ENCODE measurements around the gene ARPIN. TPM values are rescaled to one million over a fixed set of nuclear protein-coding genes. Genes with fewer than 3 reads are reported as not detected.
A peak's percentile ranks its signal among the peaks of the same experiment; 100 is the strongest.
"Not testable (repeated sequence)": the region's sequence is repeated elsewhere in the genome, so short reads cannot be mapped to it uniquely, and the experiment has no call there.

The ARPIN gene
- polyA plus RNA-seq, 1 experiment = 11.8 TPM

DNA sequence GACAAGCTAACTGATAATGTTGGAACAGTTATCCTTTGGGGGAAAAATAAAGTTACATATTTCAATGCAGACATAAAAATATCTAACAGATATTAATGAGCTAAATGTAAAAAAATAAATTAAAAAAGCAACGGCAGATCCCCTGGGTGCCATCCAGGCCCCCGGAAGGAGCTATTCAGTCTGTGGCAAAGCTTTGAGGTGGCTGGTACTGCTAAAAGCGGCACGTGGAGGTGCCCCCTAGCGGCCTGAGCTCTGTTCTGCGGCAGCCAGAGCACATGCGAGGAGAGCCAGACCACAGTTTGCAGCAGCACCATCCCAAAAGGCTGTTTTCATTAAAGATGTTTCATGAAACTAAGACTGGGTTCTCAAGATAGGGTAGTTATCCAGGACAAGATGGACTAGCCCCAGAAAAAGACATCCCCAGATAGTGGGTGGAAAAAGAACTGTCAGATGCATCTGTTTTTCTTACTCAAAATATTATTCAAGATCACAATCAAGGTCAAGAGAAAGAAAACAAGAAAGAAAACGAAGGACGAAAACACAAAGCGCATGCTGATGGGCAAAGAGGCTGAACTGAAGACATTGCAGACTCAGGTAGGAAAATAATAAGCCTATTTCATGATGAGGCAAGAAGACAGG is 37.7 kb downstream of the ARPIN start:
- Histone ChIP-seq H3K4me3 (ENCODE audit: low read depth, low read length) (no peak overlapping the region), H3K9me3 (ENCODE audit: control insufficient read depth, insufficient read depth, low read length) (no peaks in the 10 kb centered on the region), H3K27ac (ENCODE audit: low read depth, low read length) (no peak overlapping the region), H3K27me3 (ENCODE audit: control insufficient read depth, insufficient read depth, low read length) (no peaks in the 10 kb centered on the region)
- CTCF ChIA-PET = interaction anchor here (0.6 to 9.3 kb wide), 61 partner anchors 8 to 1149 kb away, joined by 3 to 498 read pairs (median 6); partner anchors contain the start of genes ANPEP, AP3S2, MESP1 and MESP2
- POLR2A ChIA-PET = interaction anchor here (0.8 to 2.0 kb wide), 4 partner anchors 19 to 114 kb away, joined by 3 to 7 read pairs (median 4); partner anchors contain the start of gene AP3S2
- peak; percentile 98 for TF ChIP-seq CTCF (IDR thresholded peaks at IDR 0.05; ENCODE audit: low read depth, low read length)
- DNase-seq (ENCODE audit: low read depth, low spot score) = no peak

DNA sequence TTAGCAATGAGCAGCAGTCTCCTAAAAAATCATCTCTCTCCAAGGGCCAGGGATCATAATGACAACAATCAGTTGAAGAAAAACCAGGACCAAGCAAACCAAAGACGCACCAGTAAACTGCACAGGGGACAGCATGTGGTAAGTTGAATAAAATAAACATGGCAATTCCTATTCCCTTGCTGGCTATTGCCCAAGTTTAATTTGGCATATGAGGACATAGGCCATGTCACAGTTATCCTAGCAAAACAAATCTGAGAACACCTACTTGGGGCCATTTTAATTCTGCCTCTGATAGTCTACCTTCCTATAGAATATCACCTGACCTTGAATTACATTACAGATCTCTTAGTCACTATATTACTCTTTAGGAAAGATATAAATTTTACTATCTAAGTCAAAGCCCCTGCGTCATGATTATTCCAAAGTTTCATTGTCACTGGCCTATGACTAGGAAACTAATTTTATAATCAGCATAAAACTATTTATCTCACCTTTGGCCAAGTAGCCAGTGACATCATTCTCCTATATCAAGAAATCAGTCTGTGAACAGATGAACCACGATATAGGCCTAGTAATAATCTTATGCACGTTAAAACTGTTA is 42.0 kb downstream of the ARPIN start:
- no peak for TF ChIP-seq CTCF (IDR thresholded peaks at IDR 0.05; ENCODE audit: low read depth, low read length)
- DNase-seq (ENCODE audit: low read depth, low spot score) = no peak
- H3K27ac ChIP-seq (ENCODE audit: low read depth, low read length) = no peak overlapping the region
- H3K9me3 ChIP-seq (ENCODE audit: control insufficient read depth, insufficient read depth, low read length) = no peaks in the 10 kb centered on the region
- CTCF ChIA-PET = interaction anchor here (1.4 to 9.3 kb wide), 4 partner anchors 17 to 130 kb away, joined by 3 to 498 read pairs (median 11); partner anchors contain the start of gene MESP1
- H3K4me3 ChIP-seq (ENCODE audit: low read depth, low read length) = no peak overlapping the region
- H3K27me3 ChIP-seq (ENCODE audit: control insufficient read depth, insufficient read depth, low read length) = no peaks in the 10 kb centered on the region
- POLR2A ChIA-PET = no interaction called here

DNA sequence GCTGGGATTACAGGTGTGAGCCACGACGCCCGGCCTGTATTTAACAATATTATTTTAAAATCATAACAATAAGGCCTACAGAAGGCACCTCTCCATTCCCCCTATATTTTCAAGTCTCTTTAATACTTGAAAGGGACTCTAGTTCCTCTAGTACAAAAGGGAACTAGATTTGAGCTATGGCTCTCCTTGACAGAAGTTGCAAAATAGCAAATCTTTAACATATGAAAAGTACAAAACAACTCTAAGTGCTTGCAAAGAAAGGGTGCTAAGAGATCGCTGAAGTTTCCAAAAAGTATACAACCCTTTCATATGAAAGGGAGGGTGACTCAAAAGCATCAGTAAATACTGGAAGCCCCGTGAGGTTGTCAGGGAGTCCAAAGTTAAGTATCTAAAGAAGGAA is 42.7 kb downstream of the ARPIN start:
- DNase-seq (ENCODE audit: low read depth, low spot score) = no peak
- POLR2A ChIA-PET = no interaction called here
- CTCF ChIA-PET = interaction anchor here (1.0 kb wide), 1 partner anchor 110 kb away, joined by 3 read pairs; no protein-coding TSS in a partner anchor
- Histone ChIP-seq H3K27ac (ENCODE audit: low read depth, low read length) (no peak overlapping the region), H3K27me3 (ENCODE audit: control insufficient read depth, insufficient read depth, low read length) (no peaks in the 10 kb centered on the region), H3K9me3 (ENCODE audit: control insufficient read depth, insufficient read depth, low read length) (no peaks in the 10 kb centered on the region), H3K4me3 (ENCODE audit: low read depth, low read length) (no peak overlapping the region)
- TF ChIP-seq CTCF (IDR thresholded peaks at IDR 0.05; ENCODE audit: low read depth, low read length) = no peak

- POLR2A ChIA-PET; H3K9me3 ChIP-seq (ENCODE audit: control insufficient read depth, insufficient read depth, low read length); H3K27ac ChIP-seq (ENCODE audit: low read depth, low read length); H3K27me3 ChIP-seq (ENCODE audit: control insufficient read depth, insufficient read depth, low read length); H3K4me3 ChIP-seq (ENCODE audit: low read depth, low read length); DNase-seq (ENCODE audit: low read depth, low spot score): not testable (repeated sequence)
- CTCF ChIA-PET = interaction anchor here (1.0 kb wide), 1 partner anchor 109 kb away, joined by 3 read pairs; no protein-coding TSS in a partner anchor
Observed at GRCh38 chr15:89869490-89869889, 43.3 kb downstream of the ARPIN start.

DNA sequence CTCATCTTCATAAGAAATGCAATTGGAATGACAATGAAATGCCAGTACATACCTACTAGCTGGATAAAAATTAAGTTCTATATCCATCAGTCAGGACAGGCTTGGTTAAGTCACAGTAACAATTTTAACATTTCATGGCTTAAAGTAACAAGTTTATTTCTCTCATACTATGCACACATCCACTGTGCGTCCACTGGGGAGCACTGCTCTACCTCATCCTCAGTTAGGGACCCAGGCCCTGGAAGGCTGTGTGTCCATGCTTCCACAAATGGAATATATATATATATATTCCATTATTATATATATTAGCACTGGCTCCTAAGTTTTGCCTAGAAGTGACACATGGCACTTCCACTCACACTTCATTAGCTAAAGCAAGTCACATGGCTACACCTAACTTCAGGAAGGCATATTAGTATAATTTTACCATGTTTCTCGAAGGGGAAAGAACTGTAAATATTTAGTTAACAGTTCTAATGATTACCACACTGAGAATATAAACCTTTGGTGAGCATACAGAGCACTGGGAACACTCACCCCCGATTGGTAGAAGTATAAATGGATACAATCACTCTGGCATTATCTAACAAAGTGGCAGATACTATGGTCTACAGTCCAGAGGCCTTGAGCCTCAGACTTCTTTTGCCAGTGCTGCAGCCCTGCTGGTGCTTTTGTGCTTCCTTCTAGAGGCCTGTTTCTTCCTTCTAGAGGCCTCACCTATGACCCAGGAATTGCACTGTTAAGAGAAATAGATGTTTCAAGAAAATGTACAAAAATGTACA is 47.6 kb downstream of the ARPIN start:
- Histone ChIP-seq H3K27ac (ENCODE audit: low read depth, low read length) (no peak overlapping the region), H3K27me3 (ENCODE audit: control insufficient read depth, insufficient read depth, low read length) (no peaks in the 10 kb centered on the region), H3K4me3 (ENCODE audit: low read depth, low read length) (no peak overlapping the region), H3K9me3 (ENCODE audit: control insufficient read depth, insufficient read depth, low read length) (no peaks in the 10 kb centered on the region)
- no peak for TF ChIP-seq CTCF (IDR thresholded peaks at IDR 0.05; ENCODE audit: low read depth, low read length)
- ChIA-PET POLR2A (no interaction called here), CTCF (interaction anchor here (1.7 to 5.1 kb wide), 3 partner anchors 10 to 104 kb away, joined by 9 to 55 read pairs (median 12); no protein-coding TSS in a partner anchor)
- DNase-seq (ENCODE audit: low read depth, low spot score) = no peak
